SK-MEL-5 (cell line): Measurements from ENCODE around the gene IQGAP2. TPM values are rescaled to one million over a fixed set of nuclear protein-coding genes. Genes with fewer than 3 reads are reported as not detected.
"Not testable (repeated sequence)": the region's sequence is repeated elsewhere in the genome, so short reads cannot be mapped to it uniquely, and the experiment has no call there.

ENCODE experiments used
- DNase-seq: peaks from one replicate; pipeline ENCODE4 v3.0.0-alpha.2; 2016; ENCODE audit warnings: low read depth, low spot score
- in situ Hi-C: cut with HindIII; loops from 2 replicates; pipeline ENCODE4 v1.10.0; 2016; ENCODE audit warnings: low sequenced_read_pairs, high pct_unique_total_duplicates, low pct_unique_long_range_greater_than_20kb
- total RNA-seq: library from RNA; depleted of rRNA; stranded (reverse); fragments of >200 nt; shearing (Covaris generic); gene quantifications from 2 replicates; pipeline ENCODE4 v1.2.3, GENCODE V29; 2014

The IQGAP2 gene
- total RNA-seq, 1 experiment from 2014 or later = 0.95 TPM

DNA sequence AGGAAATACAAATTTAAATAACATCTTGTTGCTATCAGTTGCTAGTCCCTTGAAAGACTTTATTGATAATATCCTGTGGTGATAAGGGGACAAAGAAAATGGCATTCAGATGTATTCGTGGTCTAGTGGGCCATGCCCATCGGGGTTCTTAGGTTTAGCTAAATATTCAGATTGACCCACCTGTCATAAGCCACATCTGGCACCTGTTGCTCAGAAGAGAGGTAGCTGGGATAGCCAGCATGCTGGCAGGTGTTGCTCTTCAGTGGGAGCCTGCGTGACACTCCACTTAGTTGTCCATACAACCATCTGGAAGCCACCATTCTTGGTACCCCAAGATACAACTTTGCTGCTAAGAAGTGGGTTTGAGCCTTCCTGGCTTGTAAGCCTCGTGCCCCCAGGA, 183.4 kb downstream of the IQGAP2 start:
- in situ Hi-C loops = no loop called here

DNA sequence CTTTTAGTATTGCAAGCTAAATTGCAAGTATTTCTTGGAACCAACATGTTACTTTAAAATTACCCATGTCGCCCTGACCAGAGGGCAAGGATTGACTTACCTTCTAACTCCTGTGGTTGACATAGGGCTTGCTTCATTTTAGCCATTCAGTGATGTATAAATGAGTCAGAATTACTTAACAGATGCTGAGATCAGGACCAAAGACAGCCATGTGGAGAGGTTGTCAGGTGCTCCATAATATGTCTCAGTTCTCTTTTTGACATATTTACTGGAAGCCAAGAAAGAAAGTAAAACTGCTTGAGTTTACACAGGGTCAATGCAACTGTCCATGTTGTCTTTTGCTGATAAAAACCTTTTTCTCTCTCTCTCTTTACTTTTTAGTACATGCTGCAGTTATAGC, 186.9 kb downstream of the IQGAP2 start:
- no peak for DNase-seq
- in situ Hi-C loops = no loop called here

More for the DNA sequence above, 183.4 kb downstream of the IQGAP2 start:
- DNase-seq = no peak

GRCh38 chr5:76591366-76591765, 188.3 kb downstream of the IQGAP2 start:
- no peak for DNase-seq
- in situ Hi-C loops = no loop called here

GRCh38 chr5:76592692-76593091, 189.6 kb downstream of the IQGAP2 start:
- in situ Hi-C loops = no loop called here
- no peak for DNase-seq

DNA sequence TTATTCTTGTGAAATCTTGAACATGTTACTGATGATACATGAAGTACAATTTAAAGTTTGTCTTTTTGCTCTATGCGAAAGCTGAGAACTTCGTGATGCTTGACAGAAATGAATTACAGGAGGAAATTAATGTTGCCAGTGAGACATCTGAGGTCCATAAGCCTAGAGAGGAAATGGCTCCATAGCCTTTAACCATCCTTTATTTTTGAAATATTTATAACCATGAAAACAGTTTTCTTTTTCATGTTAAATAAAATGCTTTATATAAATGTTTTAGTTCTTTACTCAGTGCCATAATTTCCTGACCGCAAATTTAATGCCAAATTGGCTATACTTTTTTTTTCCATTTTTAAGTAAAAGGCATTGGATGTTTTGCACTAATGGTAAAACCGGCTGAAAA, 191.0 kb downstream of the IQGAP2 start:
- DNase-seq = no peak
- in situ Hi-C loops = no loop called here

DNA sequence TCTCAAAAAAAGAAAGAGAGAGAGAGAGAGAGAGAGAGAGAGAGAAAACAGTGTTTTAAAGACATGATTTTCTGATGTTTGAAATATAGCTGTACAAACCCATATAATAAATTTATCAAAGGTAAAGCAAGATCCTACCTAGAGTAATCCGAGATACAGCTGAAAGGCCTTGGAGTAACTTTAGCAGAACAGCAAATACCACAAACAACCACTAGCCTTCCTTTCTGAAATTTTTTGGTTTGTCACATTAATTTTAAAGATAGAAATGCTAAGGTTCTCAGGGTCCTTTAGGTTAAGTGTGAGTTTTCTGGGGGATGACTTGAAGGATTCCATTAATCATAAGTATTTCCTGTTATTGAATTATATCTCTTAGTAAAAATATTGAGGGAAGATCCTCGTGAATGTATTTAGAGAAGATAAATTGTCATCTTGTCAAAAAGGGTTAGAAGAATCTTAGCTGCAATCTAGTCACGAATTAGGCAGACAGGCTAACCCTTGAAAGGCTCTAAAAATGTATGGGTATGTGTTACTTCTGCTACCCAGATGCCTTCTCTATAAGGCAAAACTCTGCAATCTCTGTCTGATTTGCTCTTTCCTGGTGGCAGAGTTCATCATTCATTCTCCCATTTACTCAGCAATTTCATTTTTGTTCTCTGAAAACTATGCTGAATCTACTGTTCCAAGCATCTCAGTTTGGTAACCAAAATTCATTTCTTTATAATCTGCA, 192.8 kb downstream of the IQGAP2 start:
- DNase-seq = no peak
- in situ Hi-C loops = no loop called here

DNA sequence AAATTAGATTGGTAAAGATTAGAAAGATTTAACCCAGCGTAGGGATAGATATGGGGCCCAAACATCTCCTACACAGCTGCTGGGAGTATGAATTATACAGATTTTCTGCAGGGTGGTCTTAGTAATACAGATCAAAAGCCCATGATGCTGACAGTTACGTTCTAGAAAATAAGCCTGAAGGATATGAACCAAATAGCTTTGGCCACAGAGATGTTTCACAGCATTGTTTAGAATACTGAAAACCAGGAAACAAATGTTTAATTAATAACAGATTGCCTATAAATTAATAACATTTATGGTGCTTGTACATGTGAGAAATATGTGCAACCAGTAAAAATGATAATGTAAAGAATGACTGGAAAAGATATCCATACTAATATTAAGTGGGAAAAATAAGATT, 195.4 kb downstream of the IQGAP2 start:
- in situ Hi-C loops = no loop called here
- DNase-seq = no peak

DNA sequence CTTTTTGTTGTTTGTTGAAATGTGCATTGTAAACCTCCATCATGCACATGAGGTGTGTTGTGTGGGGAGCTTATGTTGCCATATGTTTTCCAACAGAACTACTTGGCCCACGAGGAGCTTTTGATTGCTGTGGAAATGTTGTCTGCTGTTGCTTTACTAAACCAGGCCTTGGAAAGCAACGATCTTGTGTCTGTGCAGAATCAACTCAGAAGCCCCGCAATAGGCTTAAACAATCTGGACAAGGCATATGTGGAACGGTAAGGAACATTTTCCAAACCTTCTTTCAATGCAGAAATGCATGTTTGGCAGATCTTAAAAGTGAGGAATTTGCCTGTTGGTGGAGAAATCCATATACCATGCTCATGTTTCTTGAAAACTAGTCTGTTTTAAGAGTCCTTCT, 197.6 kb downstream of the IQGAP2 start:
- no peak for DNase-seq
- in situ Hi-C loops = no loop called here

- in situ Hi-C loops = no loop called here
- DNase-seq = peak; percentile 77
Measured at GRCh38 chr5:76601470-76601869, 198.4 kb downstream of the IQGAP2 start.

- in situ Hi-C loops = no loop called here
- DNase-seq = no peak
Measured at GRCh38 chr5:76602094-76602726, 199.1 kb downstream of the IQGAP2 start.

GRCh38 chr5:76603991-76604390, 200.9 kb downstream of the IQGAP2 start:
- in situ Hi-C loops = not testable (repeated sequence)

DNA sequence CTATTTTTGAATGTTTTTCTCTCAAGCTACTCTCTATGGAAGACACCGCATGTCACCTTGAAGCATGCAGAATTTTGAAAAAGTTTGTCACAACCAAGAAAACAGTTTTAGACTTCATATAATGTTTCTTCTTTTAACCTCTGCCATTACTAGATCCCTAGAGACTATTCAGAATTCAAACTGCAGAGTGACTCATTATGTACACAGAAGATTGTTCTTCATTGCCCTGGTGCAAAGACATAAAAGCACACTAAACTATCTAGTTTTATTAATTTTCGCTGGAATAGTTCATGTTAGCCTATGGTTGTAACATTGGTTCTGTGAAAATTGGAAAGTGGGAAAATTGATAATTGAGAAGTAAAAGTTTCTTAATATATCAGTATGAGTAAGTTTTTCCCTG, 201.8 kb downstream of the IQGAP2 start:
- in situ Hi-C loops = no loop called here
- DNase-seq = no peak

More at GRCh38 chr5:76603991-76604390, 200.9 kb downstream of the IQGAP2 start:
- DNase-seq = not testable (repeated sequence)

- no peak for DNase-seq
- in situ Hi-C loops = no loop called here
Measured at GRCh38 chr5:76606701-76607100, 203.6 kb downstream of the IQGAP2 start.

DNA sequence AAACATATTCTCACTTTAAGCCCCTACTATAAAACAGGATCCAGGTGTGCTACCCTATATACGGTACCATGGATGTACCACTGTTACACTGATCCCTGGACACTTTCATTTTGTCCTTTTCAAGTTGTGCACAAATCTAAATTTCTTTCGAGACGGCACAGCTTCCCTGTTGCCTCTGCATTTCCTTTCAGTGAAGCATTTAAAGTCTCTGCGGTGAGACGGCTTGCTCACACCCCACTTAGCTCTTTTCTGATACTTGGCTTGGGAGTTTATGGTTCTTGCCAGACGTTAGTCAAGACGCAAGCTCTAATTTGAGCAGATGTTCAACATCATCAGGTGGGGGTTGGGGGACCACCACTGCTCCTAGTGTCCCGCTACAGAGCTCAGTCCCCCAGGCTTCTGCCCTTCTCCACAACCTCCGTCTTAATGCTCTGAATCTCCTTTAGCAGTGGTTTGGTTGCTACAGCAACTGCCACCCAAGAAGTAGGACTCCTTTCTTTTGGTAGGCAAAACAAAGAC, 204.3 kb downstream of the IQGAP2 start:
- in situ Hi-C loops = no loop called here
- DNase-seq = no peak

- in situ Hi-C loops = no loop called here
- DNase-seq = no peak
Measured at GRCh38 chr5:76608833-76609232, 205.7 kb downstream of the IQGAP2 start.

DNA sequence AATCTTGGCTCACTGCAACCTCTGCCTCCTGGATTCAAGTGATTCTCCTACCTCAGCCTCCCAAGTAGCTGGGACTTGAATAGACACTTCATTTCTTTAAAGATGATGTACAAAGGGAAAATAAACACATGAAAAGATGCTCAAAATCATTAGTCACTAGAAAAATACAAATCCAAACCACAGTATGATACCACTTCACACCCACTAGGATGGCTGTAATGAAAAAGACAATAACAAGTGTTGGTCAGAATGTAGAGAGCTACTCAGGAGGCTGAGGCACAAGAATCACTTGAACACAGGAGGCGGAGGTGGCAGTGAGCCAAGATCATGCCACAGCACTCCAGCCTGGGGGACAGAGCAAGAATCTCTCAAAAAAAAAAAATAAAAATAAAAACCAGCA, 207.1 kb downstream of the IQGAP2 start:
- DNase-seq = no peak
- in situ Hi-C loops = no loop called here

DNA sequence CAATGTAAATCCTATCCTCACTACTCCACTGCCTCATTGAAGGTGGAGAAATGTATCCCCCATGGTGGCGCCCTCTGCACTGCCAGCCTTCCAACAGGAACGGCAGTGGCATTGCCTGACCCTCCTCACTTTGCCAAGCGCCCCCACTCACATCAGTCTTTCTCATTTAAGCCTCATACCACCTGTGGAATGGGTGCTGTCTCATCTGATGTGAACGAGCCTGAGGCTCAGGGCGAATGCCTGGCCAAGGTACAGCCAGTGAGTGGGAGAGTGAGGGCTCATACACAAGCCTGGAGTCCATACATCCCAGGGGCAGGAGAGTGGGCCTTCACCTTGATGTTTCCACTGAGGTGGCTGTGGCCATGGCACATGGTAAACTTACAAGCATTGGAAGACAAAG, 209.9 kb downstream of the IQGAP2 start:
- in situ Hi-C loops = no loop called here
- no peak for DNase-seq

- DNase-seq = no peak
- in situ Hi-C loops = no loop called here
Measured at GRCh38 chr5:76615759-76616158, 212.7 kb downstream of the IQGAP2 start.

GRCh38 chr5:76616206-76616605, 213.1 kb downstream of the IQGAP2 start:
- in situ Hi-C loops = no loop called here
- DNase-seq = no peak
